ENCODE data around the gene ELL.

- TF ChIP-seq USF1 (IDR thresholded peaks at IDR 0.05) (no peak), TAF1 (IDR thresholded peaks at IDR 0.05; ENCODE audit: low read depth) (no peak), RAD21 (IDR thresholded peaks at IDR 0.05; ENCODE audit: low read depth) (no peak), CEBPB (IDR thresholded peaks at IDR 0.05) (no peak), REST (IDR thresholded peaks at IDR 0.05; ENCODE audit: low read depth) (no peak), TCF12 (IDR thresholded peaks at IDR 0.05; ENCODE audit: low read depth) (no peak), EP300 (IDR thresholded peaks at IDR 0.05; ENCODE audit: borderline replicate concordance) (no peak), MAX (IDR thresholded peaks at IDR 0.05) (no peak), TEAD4 (IDR thresholded peaks at IDR 0.05) (no peak), NFIC (IDR thresholded peaks at IDR 0.05) (no peak), EGR1 (IDR thresholded peaks at IDR 0.05) (no peak), YY1 (IDR thresholded peaks at IDR 0.05; ENCODE audit: low read depth) (no peak), FOXM1 (IDR thresholded peaks at IDR 0.05; ENCODE audit: borderline replicate concordance, low read depth) (no peak), CREB1 (IDR thresholded peaks at IDR 0.05; ENCODE audit: low read depth) (no peak)
Observed at GRCh38 chr19:18440936-18441803, 80.7 kb downstream of the ELL start.

Data from Ishikawa (cell line).